Measurements from ENCODE around the gene SLC35A2.
A peak's percentile ranks its signal among the peaks of the same experiment; 100 is the strongest.

SLC35A2 gene

DNA sequence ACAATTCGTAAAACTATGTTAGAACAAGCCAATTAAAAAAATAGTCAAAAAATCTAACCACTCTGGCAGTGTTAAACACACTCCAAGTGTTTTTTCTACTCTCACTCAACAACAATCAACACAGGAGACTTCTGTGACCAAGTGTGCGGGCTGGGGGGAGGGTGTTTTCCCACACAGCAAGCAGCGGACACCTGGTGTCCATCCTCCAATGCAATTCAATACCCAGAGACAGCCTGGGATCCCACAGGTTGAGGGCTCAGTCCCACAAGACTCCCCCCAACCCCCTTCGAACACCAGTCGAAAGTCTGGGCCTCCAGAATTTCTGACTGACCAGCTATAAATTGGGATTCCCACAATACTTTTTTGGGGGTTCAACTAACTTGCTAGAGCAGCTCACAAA is 15.7 kb upstream of the SLC35A2 start:
- no peak for FAIRE-seq

GRCh38 chrX:48924270-48924669 is 12.8 kb upstream of the SLC35A2 start:
- FAIRE-seq: no peak

DNA sequence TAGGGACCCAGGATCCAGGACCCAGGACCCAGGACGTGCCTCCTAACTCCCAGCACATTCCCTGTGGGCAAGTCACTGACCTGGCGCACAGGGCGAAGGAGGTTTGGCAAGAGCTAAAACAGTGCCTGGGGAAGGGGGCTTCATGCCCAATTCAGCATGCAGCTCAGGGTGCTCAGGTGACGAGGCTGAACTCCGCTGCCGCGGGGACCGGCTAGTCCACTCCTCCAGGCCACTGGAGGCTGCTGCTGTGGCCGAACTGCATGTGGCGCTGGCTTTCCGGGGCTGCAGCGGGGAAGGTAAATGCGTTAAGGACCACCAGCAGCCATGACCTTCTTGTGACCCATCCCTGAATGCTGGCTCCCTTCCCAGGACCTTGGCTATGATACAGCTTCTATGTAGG is 12.3 kb upstream of the SLC35A2 start:
- FAIRE-seq: no peak

DNA sequence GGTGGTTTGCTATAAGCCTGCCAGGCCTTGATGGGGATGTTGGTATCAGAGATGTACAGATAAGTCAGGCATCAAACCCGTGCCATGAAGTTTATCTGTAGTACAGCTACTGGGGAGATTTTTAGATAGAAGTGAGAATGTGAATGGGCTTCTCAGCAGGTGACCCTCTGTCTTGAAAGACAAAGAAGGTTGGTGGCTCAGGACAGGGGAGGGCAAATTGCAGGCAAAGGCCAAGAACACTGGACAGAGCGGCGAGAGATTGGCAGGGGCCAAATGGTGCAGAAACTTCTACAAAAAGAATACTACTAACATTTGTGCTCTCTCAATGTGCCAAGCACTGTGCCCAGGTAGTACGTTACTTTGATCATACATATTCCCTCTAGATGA is 9.3 kb upstream of the SLC35A2 start:
- FAIRE-seq: no peak

- no peak for FAIRE-seq
These were observed 8.7 kb upstream of the SLC35A2 start for GRCh38 chrX:48919947-48920717.

- no peak for FAIRE-seq
These were observed 8.0 kb upstream of the SLC35A2 start for GRCh38 chrX:48919360-48919841.

GRCh38 chrX:48918643-48919340 is 7.3 kb upstream of the SLC35A2 start, which contains the start of gene PIM2:
PIM2 (minus strand) TSS chrX:48919024; CDS start chrX:48918834, 190 bp downstream.
- peak; percentile 73 for FAIRE-seq

- no peak for FAIRE-seq
These were observed 6.8 kb upstream of the SLC35A2 start for GRCh38 chrX:48918301-48918642.

GRCh38 chrX:48917139-48918001 is 5.9 kb upstream of the SLC35A2 start:
- peak; percentile 68 for FAIRE-seq

DNA sequence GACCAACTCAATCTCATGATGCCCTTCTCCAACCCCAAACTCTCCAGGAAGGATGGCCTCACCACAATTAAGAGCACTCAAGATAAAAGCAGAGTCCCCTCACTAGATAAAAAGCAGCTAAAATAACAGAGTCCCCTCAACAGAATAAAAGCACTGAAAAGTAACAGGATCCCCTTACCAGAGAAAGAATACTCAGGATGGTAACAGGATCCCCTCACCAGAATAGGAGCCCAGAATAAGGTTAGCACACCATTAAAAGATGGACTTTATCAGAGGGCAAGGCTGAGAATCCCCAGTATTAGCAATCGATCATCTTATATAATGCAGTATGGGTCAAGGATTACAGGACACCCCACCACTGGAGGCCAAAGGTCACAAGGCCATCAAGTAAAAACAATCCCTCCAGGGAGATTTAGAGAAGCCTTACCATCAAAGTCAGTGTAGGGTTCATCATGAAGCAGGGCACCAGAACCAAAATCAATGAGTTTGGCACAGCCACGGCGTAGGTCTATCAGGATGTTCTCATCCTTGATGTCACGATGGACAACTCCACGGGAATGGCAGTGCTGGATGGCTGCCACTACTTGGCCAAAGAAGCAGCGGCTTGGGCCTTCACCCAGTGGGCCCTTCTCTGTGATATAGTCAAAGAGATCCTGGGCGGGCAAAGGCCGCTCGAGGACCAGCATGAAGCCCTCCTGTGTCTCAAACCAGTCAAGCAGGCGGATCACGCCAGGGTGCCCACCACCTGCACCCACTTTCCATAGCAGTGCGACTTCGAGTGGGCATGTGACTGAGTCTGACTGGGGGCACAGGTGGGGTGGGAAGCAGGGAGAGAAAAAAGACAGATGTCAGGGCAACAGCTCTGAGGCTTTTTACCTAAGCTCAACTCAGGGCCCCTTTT is 3.4 kb upstream of the SLC35A2 start:
- no peak for FAIRE-seq

GRCh38 chrX:48913605-48914366 is 2.3 kb upstream of the SLC35A2 start:
- FAIRE-seq: no peak

- FAIRE-seq: no peak
These were observed 477 bp downstream of the SLC35A2 start for GRCh38 chrX:48910926-48911411.

- FAIRE-seq: no peak
These were observed 1.6 kb downstream of the SLC35A2 start for GRCh38 chrX:48909703-48910294.

DNA sequence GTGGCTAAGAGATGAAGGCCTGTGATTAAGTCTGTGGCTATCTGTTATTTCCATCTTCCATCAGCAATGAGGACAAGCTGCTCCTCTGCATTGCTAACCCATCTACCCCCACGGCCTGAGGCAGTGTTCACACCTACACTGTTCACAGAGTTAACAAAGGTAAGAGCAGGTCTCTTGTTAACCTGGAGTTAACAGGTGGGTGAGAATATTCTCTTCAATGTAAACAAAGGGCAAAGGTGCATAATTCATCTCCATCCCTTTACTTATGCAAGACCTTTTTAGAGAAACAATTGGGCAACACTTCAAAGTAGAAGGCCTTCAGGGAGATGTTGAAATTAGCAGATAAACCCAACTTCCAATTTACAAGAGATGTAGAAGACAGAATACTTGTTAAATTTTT is 2.8 kb downstream of the SLC35A2 start:
- no peak for FAIRE-seq

DNA sequence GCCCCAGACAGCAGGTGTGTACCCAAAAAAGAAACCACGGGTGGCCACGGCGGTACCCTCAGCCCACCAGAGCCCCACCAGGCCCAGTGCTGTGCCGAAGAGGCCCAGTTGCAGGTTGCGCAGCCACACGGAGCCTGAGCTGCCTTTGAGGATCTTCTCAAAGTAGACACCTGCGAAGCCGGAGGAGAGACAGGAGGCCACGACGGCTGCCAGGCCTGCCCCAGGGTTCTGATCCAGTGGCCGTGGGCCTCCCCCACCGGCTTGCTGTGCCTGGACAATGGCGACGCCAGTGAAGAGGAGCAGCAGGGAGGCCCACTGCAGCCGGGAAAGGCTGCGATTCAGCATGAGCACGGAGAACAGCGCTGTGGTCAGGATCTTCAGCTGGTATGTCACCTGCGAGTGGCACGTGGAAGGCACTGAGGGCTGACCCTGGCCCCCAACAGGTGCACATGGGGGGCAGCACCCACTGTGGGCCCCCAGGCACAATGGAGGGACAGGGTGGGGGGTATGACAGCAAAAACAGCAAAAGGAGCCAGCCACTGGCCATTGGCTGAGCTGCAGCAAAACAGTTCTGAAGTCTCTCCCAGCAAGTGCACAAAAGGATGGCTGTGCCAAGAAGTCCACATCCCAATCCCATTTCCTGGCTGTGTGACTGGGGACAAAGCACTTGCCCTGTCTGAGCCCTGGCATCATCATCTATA is 6.2 kb downstream of the SLC35A2 start:
- no peak for FAIRE-seq

GRCh38 chrX:48904626-48905025 is 6.8 kb downstream of the SLC35A2 start:
- no peak for FAIRE-seq

DNA sequence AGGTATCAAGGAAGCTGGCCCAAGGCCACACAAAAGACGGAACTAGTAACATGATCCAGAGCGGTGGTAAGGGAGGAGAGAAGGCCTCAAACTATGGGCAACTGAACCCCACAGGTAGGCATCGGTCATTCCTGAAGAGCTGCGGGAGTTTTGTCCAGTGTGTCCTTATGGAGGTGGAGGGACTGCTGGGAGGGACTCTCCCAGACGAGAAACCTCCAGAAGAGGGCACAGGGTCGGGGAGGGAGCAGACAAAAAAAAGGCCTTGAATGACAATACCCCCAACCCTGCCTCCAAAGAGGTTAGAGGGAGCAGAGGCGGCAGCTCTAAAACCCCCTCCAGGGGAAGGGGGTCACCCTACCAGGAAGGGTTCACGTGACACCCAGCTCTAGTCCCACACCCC is 7.3 kb downstream of the SLC35A2 start:
- FAIRE-seq: no peak

DNA sequence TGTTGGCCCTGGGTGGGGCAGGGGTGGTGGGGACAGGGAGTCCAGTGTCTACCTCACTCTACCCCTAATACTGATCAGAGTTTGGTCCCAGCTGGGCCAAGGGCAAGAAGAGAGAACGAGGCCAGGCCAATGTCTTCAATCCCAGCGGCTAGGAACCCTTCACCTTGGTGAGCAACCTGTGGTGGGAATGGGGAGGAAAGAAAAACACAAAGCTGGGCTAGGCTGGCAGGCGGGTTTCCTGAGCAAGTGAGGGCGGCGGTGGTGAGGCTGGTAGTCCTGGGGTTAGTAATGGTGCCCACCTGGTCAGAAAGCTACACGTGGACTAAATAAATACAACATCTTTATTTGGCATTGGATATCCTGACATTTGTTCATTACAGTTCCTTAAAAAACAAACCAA is 8.2 kb downstream of the SLC35A2 start:
- no peak for FAIRE-seq

GRCh38 chrX:48902776-48903175 is 8.7 kb downstream of the SLC35A2 start:
- FAIRE-seq: no peak

DNA sequence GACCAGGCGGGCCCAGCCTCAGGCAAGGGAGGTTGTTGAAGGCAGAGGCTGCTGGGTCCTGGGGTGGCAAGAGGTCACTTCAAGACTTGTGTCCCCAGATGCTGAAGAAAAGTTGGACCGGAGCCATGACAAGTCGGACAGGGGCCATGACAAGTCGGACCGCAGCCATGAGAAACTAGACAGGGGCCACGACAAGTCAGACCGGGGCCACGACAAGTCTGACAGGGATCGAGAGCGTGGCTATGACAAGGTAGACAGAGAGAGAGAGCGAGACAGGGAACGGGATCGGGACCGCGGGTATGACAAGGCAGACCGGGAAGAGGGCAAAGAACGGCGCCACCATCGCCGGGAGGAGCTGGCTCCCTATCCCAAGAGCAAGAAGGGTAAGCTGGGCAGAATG is 9.3 kb downstream of the SLC35A2 start:
- FAIRE-seq: no peak

Data from TTC549 (cell line).